Transverse colon (tissue), 4 donors: ENCODE data around the gene PDE6A. TPM values are rescaled to one million over a fixed set of nuclear protein-coding genes. Genes with fewer than 3 reads are reported as not detected.
A peak's percentile ranks its signal among the peaks of the same experiment; 100 is the strongest.

Source experiments
- DNase-seq: peaks from one replicate; pipeline ENCODE4 v3.0.0-alpha.2; 2019
- H3K27ac ChIP-seq, 4 donors: fragments of 200-600 bp; sonication (generic); 2 replicates each; pipeline ENCODE4 v1.5.1; 2016 to 2018; ENCODE audit warnings: inconsistent platforms in 4 of 4
- H3K27me3 ChIP-seq: fragments of 200-600 bp; sonication (generic); 2 replicates; pipeline ENCODE4 v1.5.1; 2017; ENCODE audit warnings: inconsistent platforms
- H3K36me3 ChIP-seq, 4 donors: fragments of 200-600 bp; sonication (generic); 2 replicates each; pipeline ENCODE4 v1.5.1; 2017 to 2019; ENCODE audit warnings: inconsistent platforms in 4 of 4
- H3K4me1 ChIP-seq, 4 donors: fragments of 200-600 bp; sonication (generic); 2 replicates each; pipeline ENCODE4 v1.5.1; 2017 to 2020; ENCODE audit warnings: inconsistent platforms in 4 of 4
- H3K4me3 ChIP-seq, 4 donors: fragments of 200-600 bp; sonication (generic); 1 replicate in 1 of 4; 2 replicates in 3 of 4; pipeline versions ENCODE4 v1.5.1 to v1.6.1; 2017 to 2019; ENCODE audit warnings: inconsistent platforms in 4 of 4
- H3K9me3 ChIP-seq, 2 donors: fragments of 200-600 bp; sonication (generic); 2 replicates each; pipeline ENCODE4 v1.5.1; 2017 to 2019; ENCODE audit warnings: inconsistent platforms in 2 of 2
- CTCF ChIP-seq, 5 experiments: fragments of 200-600 bp in 3 of 5; fragments of 450-650 bp in 2 of 5; sonication (generic) in 3 of 5; IDR thresholded peaks; 1 replicate in 2 of 5; 2 replicates in 3 of 5; pipeline ENCODE4 v1.5.1; 2016 to 2017; ENCODE audit warnings: antibody characterized with exemption in 5 of 5, inconsistent platforms in 3 of 5, mild to moderate bottlenecking in 2 of 5, moderate library complexity in 1 of 5
- EP300 ChIP-seq: sonication (generic); formaldehyde crosslinking; IDR thresholded peaks from one replicate; pipeline ENCODE4 v1.6.1; 2017; ENCODE audit warnings: antibody characterized with exemption, low read depth
- POLR2A ChIP-seq: fragments of 450-650 bp; IDR thresholded peaks from one replicate; pipeline ENCODE4 v1.6.1; 2016; ENCODE audit warnings: antibody characterized with exemption, mild to moderate bottlenecking, moderate library complexity
- POLR2AphosphoS5 ChIP-seq, 3 donors: sonication (generic); formaldehyde crosslinking; IDR thresholded peaks; one replicate each; pipeline ENCODE4 v1.6.1; 2016; ENCODE audit warnings: antibody characterized with exemption in 3 of 3
- WGBS, 2 donors: methylation state at CpG; one replicate each; pipeline ENCODE4 v1.1.5; 2018; ENCODE audit warnings: low coverage in 1 of 2; 5-methylcytosine and 5-hydroxymethylcytosine counted together
- in situ Hi-C, 4 donors: fragments of 200-750 bp; cut with MboI; loops; one replicate each; pipeline versions ENCODE4 v1.15.0 to v1.15.1; 2017; ENCODE audit warnings: low sequenced_read_pairs in 3 of 4, low pct_ligation_motif_present in 1 of 4, low pct_unique_long_range_greater_than_20kb in 1 of 4
- intact Hi-C: fragments of 100-400 bp; cut with DNase I; formaldehyde crosslinking; loops from one replicate; pipeline ENCODE4 v1.15.1; 2023; ENCODE audit warnings: low total_unique reads
- total RNA-seq, 4 donors: library from RNA; depleted of rRNA; stranded (reverse); fragments of >200 nt; gene quantifications; one replicate each; pipeline ENCODE4 v1.1.0, GENCODE V29; 2016

PDE6A gene
- total RNA-seq, 4 donors from 2014 or later, result 1.2 to 6.5 (median 3.5) TPM

- intact Hi-C loops, result no loop called here
These were observed 37.9 kb upstream of the PDE6A start for GRCh38 chr5:149982505-149982904.

GRCh38 chr5:149981206-149981605 is 36.6 kb upstream of the PDE6A start:
- H3K27ac ChIP-seq, result no peak overlapping the region

More at GRCh38 chr5:149982505-149982904, 37.9 kb upstream of the PDE6A start:
- DNase-seq, result no peak
- Histone ChIP-seq H3K4me1 (peaks cover 0 to 26% (median 1%) of the 10 kb centered on the region in 4 donors), H3K27me3 (no peaks in the 10 kb centered on the region), H3K9me3 (no peaks in the 10 kb centered on the region), H3K4me3 (no peak overlapping the region), H3K27ac (no peak overlapping the region), H3K36me3 (peaks cover 0 to 60% (median 26%) of the 10 kb centered on the region in 4 donors)
- TF ChIP-seq POLR2AphosphoS5 (IDR thresholded peaks at IDR 0.05), result peak in 1 of 3 donors; percentile 8
- no peak for TF ChIP-seq POLR2A
- TF ChIP-seq EP300, result no peak
- no peak for TF ChIP-seq CTCF (IDR thresholded peaks at IDR 0.05)
- in situ Hi-C loops, result loop anchor here (10.0 kb wide), 1 partner anchor 348 kb away; no protein-coding TSS in a partner anchor

GRCh38 chr5:149979896-149980295 is 35.3 kb upstream of the PDE6A start:
- no peak for TF ChIP-seq POLR2A
- no peak for TF ChIP-seq EP300
- TF ChIP-seq POLR2AphosphoS5 (IDR thresholded peaks at IDR 0.05), result no peak
- TF ChIP-seq CTCF (IDR thresholded peaks at IDR 0.05), result no peak
- in situ Hi-C loops, result loop anchor here (10.0 kb wide), 1 partner anchor 345 kb away; no protein-coding TSS in a partner anchor
- Histone ChIP-seq H3K36me3 (peaks cover 0 to 63% (median 31%) of the 10 kb centered on the region in 4 donors), H3K27ac (peak overlapping the region in 1 of 4 donors; percentile 21), H3K4me3 (no peak overlapping the region), H3K27me3 (no peaks in the 10 kb centered on the region), H3K9me3 (no peaks in the 10 kb centered on the region), H3K4me1 (peaks cover 0 to 31% (median 3%) of the 10 kb centered on the region in 4 donors)
- DNase-seq, result no peak
- WGBS, 2 donors, result 42 to 53% methylated on average over 1 of the region's 1 CpG
- intact Hi-C loops, result no loop called here

More at GRCh38 chr5:149981206-149981605, 36.6 kb upstream of the PDE6A start:
- DNase-seq, result no peak
- Histone ChIP-seq H3K36me3 (peaks cover 0 to 60% (median 26%) of the 10 kb centered on the region in 4 donors), H3K9me3 (no peaks in the 10 kb centered on the region), H3K4me1 (peaks cover 0 to 26% (median 3%) of the 10 kb centered on the region in 4 donors), H3K27me3 (no peaks in the 10 kb centered on the region), H3K4me3 (no peak overlapping the region)
- TF ChIP-seq POLR2AphosphoS5 (IDR thresholded peaks at IDR 0.05) (no peak), POLR2A (no peak), EP300 (no peak), CTCF (IDR thresholded peaks at IDR 0.05) (no peak)
- intact Hi-C loops (no loop called here), in situ Hi-C loops (loop anchor here (10.0 kb wide), 1 partner anchor 346 kb away; no protein-coding TSS in a partner anchor)
- WGBS, 2 donors, result 77 to 94% methylated on average over 2 to 3 of the region's 3 CpGs

GRCh38 chr5:149975409-149975808 is 30.8 kb upstream of the PDE6A start:
- Histone ChIP-seq H3K4me1 (peaks cover 0 to 25% (median 2%) of the 10 kb centered on the region in 4 donors), H3K27me3 (no peaks in the 10 kb centered on the region), H3K27ac (no peak overlapping the region), H3K4me3 (no peak overlapping the region), H3K9me3 (no peaks in the 10 kb centered on the region), H3K36me3 (peaks cover 0 to 38% (median 15%) of the 10 kb centered on the region in 4 donors)
- WGBS, 2 donors, result 58 to 59% methylated on average over 2 of the region's 2 CpGs
- intact Hi-C loops, result no loop called here
- TF ChIP-seq POLR2A (no peak), EP300 (no peak), CTCF (IDR thresholded peaks at IDR 0.05) (no peak), POLR2AphosphoS5 (IDR thresholded peaks at IDR 0.05) (no peak)
- in situ Hi-C loops, result no loop called here
- DNase-seq, result no peak
